Sciatic nerve (tissue), 2 donors: ENCODE results near the gene HDAC4. TPM values are rescaled to one million over a fixed set of nuclear protein-coding genes. Genes with fewer than 3 reads are reported as not detected.
"Not testable (repeated sequence)": the region's sequence is repeated elsewhere in the genome, so short reads cannot be mapped to it uniquely, and the experiment has no call there.

Experiments
- ATAC-seq: fragments of 200-7000 bp; cut with Tn5 transposase; one replicate; pipeline ENCODE4 v1.9.1; 2020; ENCODE audit warnings: mild to moderate bottlenecking, moderate library complexity
- DNase-seq: peaks from one replicate; pipeline ENCODE4 v3.0.0-alpha.2; 2020; ENCODE audit warnings: low spot score
- intact Hi-C: fragments of 100-400 bp; cut with DNase I; formaldehyde crosslinking; loops from one replicate; pipeline ENCODE4 v1.14.2; 2022
- total RNA-seq: library from RNA; stranded (reverse); fragmentation: NEBNext Ultra II Directional; extraction: Animal tissue kit (Norgen Biotek cat#: 25700); gene quantifications from one replicate; pipeline ENCODE4 v1.2.1, GENCODE V29; 2021
- donor health status: DM: no; HTN: no; CAD: no.
- donor health status: DM: no; HTN: no; CAD: no.

HDAC4 gene
- total RNA-seq, 1 donor from 2014 or later = 99.5 TPM

DNA sequence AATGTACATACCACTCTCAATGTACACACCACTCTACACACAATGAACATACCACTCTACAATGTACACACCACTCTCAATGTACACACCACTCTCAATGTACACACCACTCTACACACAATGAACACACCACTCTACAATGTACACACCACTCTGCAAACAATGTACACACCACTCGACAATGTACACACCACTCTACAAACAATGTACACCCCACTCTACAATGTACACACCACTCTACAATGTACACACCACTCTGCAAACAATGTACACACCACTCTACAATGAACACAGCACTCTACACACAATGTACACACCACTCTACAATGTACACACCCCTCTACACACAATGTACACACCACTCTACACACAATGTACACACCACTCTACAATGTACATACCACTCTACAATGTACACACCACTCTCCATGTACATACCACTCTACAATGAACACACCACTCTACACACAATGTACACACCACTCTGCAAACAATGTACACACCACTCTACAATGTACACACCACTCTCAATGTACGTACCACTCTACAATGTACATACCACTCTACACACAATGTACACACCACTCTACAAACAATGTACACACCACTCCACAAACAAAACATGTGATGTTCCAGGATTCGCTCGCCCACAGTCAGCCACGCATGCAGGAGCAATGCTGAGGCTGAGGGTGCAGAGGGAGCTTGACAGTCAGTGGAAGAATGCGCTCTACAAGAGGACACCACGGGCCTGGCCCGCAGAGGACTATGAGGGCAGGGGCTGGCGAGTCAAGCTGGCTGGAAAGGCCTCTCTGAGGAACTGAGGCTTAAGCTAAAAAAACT lies 118.2 kb downstream of the HDAC4 start:
- DNase-seq (peak; percentile 37), ATAC-seq (no peak)

DNA sequence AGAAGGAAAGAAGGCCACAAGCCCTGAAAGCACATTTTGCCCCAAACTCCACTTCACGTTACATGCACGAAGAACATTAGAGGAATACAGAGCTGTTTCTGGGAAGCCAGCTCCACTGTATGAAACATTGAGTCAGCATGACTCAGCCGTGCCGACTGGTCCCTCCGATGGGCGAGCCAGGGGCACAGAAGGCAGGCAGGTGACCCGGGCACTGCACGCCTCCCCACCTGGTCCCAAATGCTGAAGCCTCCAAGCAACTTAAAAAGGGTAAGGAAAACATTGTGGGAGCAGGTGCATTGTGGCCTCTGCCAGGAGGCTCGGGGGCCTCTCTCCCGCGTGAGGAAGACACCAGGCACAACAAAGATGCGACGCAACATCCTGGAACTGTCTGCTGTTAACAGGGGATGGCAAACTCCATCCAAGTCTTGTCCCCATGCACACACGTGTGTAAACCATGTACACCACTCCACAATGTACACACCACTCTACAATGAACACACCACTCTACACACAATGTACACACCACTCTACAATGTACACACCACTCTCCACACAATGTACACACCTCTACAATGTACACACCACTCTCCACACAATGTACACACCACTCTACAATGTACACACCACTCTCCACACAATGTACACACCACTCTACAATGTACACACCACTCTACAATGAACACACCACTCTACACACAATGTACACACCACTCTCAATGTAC lies 120.4 kb downstream of the HDAC4 start:
- DNase-seq (peak; percentile 68), ATAC-seq (peak; percentile 44)
- intact Hi-C loops = not testable (repeated sequence)

More for the DNA sequence above, 118.2 kb downstream of the HDAC4 start:
- intact Hi-C loops = no loop called here

DNA sequence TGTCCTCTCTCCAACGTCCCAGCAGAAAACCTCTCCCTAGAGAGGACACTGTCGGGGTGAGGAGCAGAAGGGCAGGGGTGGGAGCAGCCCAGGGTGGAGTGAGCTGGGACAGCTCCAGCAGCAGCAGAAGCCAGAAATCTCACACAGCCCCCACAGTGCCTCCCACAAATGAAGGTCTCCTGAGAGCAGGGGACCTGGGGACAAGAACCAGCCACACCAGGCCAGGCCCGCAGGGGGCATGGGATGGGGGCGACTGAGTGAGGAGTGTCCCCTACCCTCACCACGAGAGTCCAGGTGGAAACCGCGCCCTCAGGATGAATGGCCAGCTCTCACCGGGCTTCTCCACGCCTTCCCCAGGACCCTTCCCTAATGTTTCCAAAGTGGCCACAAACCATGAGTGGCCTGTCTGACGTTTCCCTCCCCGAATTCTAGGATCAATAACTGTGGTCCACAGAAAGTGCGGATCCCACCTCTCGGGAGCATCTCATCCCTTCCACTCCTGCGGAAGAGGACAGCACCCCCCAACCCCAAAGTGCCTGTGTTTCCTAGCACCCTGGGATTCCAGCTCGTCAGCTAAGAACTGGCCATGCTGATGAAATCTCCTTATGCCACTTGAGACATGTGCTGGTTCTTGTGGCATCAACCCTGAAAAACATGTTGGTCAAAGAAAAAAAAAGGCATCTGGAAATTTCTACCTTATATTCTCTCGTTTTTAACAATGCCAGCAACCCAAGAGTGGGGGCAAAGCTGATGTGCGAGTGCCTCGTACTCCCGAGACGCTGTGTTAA lies 121.1 kb downstream of the HDAC4 start:
- ATAC-seq = no peak
- DNase-seq = no peak
- intact Hi-C loops = no loop called here

DNA sequence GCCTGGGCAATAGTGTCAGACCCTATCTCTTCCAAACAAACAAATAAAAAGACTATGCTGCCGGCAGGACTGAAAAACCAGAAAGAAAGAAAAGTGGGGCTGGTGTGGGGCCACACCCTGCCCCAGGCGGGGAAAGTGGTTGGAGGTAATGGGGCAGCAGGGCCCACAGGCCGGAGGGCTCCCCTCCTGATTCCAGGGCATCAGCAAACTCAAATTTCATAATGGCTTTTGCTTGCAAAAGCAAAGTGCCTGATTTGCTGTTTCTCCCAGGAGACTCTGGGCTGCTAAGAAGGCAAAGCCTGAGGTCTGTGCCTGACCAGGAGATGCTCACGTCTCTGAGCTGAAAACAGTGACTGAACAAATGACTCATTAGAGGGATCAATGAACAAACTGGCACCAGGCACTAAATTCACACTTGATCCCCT lies 121.9 kb downstream of the HDAC4 start:
- ATAC-seq = no peak
- no peak for DNase-seq
- intact Hi-C loops = no loop called here

DNA sequence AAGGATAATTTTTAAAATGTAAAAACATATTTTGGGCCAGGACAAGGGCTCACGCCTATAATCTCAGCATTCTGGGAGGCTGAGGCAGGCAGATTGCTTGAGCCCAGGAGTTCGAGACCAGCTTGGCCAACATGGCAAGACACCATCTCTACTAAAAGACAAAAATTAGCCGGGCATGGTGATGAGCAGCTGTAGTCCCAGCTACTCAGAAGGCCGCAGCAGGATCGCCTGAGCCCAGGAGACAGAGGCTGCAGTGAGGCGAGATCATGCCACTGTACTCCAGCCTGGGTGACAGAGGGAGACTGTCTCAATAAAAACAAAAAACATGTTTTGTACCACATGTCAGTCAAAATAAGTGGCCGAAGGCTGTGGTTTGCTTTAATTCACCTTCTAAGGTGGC lies 122.5 kb downstream of the HDAC4 start:
- intact Hi-C loops = no loop called here
- DNase-seq = no peak
- no peak for ATAC-seq

DNA sequence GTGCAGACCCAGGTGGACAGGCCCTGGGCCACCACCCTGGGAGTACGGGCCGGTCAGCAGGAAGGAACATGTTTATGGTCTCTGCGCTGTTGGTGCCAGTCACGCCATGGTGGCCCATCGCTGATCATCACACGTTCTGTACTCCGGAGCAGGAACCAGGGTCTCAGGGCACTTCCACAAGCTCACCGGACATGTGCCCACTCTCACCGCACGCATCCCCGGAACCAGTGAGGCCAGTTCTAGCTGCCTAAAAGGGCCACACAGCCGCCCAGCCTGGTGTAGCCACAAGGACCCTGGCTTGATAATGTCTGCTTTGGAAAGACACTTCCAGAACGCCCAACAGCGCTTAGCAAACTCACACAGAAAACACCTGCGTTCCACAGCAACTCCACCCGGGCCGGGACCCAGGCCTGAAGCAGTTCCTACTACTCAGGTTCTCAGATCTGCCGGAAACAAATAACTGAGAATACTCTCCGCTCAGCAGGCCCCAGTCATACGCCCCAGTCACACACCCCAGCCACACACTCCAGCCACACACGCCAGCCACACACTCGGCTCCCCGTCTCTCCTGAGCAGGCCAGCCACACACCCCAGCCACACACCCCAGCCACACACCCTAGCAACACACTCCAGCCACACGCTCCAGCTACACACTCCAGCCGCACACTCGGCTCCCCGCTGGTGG lies 123.3 kb downstream of the HDAC4 start:
- intact Hi-C loops = no loop called here
- ATAC-seq = no peak
- DNase-seq = no peak

DNA sequence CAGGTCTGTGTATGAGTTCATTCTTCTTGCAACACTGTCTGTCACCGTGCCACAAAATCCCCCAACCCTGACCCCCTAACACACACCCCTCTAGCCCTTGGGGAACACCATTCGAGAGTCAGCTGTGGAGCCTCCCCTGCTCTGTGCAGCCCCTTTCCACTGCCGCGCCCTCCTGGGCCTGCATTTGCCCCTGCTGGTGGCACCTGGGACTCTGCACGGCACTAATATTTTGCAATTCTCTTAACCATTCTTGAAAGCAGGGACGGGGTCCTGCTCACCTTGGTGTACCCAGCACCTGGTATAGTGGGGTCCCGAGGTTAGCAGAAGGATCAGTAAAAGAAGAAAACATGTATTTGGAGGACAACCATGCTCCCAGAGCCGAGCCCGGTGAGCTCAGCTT lies 124.0 kb downstream of the HDAC4 start:
- no peak for ATAC-seq
- no peak for DNase-seq
- intact Hi-C loops = no loop called here

DNA sequence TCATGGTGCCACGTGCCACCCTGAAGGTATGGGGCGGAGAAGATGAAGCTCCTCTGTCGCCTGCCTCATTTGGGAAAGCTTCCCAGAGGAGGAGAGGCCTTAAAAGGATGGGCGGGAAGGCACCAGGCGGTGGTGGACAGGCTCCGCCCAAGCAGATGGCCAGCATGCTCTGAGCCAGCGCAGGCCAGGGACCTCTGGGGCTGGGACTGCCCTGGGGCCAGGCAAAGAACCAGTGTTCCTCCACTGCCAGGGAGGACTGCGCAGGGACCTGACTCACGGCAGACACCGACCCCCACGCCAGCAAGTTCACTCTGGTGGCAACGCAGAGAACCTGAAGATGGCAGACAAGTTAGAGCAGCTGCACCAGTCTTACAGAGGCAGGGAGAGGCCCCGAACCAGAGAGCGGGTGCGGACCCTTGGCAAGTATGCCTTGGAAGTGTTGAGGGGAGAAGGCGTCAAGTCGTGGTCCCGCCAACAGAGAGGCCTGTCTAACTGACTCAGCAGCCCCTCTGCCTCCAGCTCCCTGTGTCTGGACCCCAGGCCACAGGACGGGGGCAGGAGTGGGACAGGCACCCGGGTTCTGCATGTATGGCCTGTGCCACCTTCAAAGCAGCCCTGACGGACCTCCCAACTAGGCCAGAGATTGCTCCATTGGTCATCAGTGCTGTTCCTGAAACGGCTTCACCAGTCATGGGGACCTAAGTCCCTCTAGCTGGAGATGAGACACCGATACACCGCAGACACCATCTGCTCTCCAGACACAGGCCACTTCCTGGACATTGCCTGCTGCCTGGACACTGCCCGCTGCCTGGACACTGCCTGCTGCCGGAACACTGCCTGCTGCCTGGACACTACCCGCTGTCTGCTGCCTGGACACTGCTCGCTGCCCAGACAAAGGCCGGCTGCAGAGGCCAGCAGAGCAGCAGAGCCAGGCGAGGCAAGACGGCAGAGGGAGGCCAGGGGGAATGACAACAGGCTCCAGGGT lies 124.7 kb downstream of the HDAC4 start:
- peak; percentile 77 for DNase-seq
- peak; percentile 69 for ATAC-seq
- intact Hi-C loops = no loop called here

DNA sequence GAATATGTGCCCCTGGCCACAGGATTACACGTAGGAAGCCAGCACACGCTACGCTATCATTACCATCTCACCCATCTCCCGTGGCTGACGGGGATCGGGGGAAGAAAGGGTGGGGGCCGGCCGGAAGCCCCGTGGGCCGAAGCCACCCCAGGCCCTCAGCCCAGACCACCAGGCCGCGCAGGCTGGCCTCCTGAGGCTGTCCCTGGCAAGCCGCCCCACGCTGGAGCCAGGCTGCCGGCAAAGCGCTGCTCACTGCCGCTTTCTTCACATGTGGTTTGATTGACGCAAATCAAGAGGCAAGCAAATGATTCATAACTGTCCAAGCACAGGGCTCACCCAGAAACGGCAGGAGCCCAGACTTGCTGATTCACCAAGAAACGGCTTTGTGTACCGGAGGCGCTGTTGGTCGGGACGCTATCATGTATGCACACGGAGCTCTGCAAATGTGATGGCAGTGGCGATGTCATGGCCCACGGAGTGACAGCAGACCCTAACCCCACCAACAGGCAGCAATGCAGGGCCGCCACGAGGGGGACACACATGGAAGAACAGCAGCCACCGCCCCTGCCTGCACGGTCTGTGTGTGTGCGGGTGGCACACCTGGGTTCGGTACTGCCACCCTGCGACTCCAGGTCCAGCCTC lies 125.7 kb downstream of the HDAC4 start:
- ATAC-seq (peak; percentile 80), DNase-seq (peak; percentile 88)
- intact Hi-C loops = no loop called here

DNA sequence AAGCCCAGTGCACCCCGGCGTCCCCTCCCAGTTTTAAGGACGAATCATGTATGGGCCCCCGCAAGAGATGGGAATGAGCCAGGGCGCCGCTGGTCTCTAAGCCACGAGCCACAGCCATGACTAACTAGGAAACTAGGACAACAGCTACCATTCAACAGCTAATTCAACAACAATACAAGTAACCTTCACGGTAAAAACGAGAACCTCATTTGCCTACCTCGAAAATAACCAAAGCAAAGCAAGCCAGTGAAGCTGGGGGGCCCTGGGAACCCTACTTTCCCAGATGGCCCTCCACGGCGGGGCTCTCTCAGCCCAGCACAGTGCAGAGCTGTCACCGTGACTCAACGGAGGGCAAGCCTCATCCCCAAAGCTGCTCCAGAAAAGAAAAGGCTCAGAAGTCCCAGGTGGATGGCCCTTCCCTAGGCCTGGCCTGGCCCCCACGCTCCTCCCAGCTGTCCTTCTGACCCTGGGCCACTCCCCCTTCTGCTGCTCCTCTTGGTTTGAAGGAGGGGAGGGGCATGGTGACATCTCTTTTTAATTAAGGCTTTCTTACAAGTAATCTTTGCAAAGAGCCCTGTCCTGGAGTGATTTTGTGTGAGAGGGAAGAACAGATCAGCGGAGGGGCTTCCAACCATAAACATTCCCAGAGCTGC lies 126.3 kb downstream of the HDAC4 start:
- ATAC-seq (peak; percentile 73), DNase-seq (peak; percentile 79)
- intact Hi-C loops = no loop called here

DNA sequence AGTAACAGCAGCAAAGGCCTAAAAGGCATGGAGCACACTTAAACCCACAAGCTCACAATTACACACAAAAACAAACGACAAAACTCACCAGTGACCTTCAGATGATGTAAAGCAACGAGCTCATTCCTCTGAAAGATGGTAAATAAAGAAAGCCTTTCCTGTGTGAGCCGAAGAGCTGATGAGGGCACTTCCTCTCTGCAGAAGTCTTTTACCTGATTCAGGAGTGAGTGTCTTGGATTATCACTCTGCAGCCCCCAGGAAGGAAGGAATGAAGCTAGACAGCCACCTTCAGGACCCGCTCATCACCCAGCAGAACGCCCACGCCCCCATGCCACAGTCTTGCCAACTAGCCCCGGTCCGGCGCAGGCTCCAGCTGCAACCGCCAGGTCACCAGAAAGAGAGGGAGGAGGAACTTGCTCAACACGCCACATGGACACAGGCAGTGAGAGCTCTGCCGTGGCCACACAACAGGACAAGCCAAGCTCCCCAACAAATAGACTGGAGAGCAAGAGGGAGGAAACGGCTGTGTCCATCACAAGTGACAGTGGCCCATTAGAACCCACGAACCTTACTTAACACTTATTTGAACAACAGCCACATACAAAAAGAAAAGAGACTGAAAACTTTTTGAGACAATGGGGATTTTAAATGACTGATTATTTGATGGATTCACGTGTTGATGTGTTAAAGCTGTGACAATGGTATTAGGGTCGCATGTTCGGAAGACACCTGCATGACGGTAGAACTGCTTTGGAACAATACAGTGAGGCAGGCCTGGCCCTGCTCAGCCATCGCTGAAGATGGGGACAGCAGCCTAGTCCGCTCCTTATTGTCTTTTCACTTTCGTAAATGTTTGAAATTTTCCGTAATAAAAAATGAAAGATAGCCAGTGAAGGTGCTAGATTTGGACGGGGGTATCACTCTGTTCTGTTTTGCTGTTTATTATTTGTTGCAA lies 127.3 kb downstream of the HDAC4 start:
- intact Hi-C loops = no loop called here
- DNase-seq = peak; percentile 64
- no peak for ATAC-seq

DNA sequence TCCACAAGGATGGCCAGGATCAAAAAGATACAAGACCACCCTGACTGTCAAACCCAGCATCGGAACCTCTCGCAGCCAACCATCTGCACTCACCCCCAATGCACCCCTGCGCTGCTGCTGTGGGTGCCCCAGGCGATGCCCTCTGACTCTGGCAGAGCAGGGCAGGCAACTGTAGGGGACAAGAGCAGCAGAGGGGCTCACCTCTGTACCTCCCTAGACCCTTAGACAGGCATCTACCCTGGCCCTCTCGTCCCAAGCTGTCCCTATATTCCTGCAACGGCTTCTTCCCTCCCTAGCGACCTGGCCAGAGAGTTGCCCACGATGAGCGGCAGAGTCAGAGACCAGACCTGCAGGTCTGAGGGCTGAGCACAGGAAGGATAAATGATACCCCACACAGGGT lies 128.2 kb downstream of the HDAC4 start:
- intact Hi-C loops = no loop called here
- ATAC-seq (no peak), DNase-seq (peak; percentile 52)

DNA sequence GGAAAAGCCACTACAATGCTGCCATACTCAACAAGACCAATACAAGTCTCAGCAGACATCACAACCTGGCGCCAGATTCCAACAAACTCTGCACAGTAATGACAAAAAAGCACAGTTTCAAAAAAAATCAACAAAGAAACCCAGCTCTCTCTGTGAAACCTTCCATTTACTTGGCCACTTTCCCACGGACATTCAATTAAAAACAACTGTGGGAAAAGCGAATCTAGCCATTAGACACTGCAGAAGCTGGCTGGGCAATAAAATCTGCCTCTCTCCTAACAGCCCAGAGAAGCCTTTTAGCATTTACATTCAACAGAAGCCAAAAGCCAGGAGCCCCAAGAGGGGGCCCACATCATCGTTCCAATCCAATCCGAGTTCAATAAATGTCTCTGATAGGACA lies 128.9 kb downstream of the HDAC4 start:
- intact Hi-C loops = no loop called here
- ATAC-seq = no peak
- no peak for DNase-seq

DNA sequence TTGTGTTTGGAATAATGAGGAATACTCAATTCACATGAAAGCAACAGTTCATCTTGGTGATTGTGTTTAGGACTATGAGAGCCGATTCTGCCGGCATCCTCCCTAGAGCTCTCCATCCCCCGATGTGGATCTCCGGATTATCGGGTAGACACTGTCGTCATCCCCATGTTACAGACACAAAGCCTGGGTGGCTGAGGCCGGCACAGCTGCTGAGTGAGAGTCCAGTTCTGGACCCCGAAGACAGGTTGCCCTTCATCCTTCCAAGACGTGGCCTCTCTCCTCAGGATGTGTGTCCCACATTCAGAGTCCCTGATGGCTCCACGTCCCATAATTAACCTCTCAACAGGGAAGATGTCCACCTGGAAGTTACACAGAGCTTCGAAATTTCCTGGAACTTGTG lies 129.3 kb downstream of the HDAC4 start:
- ATAC-seq (no peak), DNase-seq (peak; percentile 56)
- intact Hi-C loops = no loop called here

DNA sequence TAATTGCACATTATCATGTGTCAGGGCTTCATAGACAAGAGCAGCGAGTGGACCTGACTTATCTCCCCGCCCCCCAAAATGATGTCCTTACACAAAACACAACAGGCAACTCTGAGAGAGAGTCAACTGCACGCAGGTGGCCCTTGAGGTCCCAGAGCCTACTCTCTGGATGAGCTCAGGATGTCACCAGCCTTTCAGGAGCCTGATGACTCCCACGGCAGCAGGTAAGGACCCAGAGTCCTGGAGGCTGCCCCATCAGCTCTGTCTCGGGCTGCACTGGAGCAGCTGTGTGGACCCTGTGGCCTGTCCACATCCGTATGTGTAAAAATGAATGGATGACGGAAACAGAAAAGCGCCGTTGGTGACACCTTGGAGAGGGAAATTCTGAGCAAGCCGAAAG lies 130.9 kb downstream of the HDAC4 start:
- ATAC-seq (no peak), DNase-seq (peak; percentile 48)
- intact Hi-C loops = no loop called here
